A204.1 (cell line): ENCODE data around the gene CYB561D2.

Experiments
- FAIRE-seq: peaks from 2 replicates; lab custom pipeline; 2012; peaks lifted over from hg19 to GRCh38; lab: Jason Lieb, UNC

The CYB561D2 gene

GRCh38 chr3:50323614-50324199, 27.0 kb upstream of the CYB561D2 start:
- no peak for FAIRE-seq

GRCh38 chr3:50324351-50325112, 26.1 kb upstream of the CYB561D2 start:
- FAIRE-seq, result no peak

- no peak for FAIRE-seq
Measured at GRCh38 chr3:50325113-50325480, 25.6 kb upstream of the CYB561D2 start.

DNA sequence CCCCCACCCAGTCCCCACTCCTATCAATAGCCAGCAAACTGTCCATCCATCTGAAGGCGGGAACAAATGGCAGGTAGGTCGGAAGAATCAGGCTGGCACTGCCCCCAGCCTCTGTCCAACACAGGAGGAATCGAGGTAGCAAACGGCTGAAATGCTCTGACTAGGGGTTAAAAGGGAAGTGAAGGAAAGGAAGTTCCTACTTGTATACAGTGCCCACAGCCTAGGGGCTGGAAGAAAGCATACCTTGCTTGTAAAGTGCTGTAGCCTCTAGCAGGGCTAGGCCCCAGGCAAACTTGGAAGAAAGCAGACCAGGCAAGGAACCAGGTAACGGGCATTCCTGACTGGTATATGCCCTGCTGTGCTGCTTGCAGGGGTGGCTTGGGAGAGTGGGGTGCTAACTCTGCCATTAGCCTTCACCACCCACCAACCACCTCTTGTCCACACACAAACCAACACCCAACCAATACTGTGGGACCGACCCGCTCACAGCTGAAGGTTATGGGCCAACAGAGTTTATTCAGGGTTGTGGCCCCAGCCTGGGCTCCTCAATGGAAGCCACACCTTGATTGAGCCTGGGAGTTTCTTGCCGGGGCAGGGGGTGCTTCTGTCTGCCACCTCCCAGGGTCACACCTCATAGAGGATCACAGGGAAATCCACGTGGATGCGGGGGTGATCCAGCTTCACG, 25.0 kb upstream of the CYB561D2 start:
- FAIRE-seq, result no peak

DNA sequence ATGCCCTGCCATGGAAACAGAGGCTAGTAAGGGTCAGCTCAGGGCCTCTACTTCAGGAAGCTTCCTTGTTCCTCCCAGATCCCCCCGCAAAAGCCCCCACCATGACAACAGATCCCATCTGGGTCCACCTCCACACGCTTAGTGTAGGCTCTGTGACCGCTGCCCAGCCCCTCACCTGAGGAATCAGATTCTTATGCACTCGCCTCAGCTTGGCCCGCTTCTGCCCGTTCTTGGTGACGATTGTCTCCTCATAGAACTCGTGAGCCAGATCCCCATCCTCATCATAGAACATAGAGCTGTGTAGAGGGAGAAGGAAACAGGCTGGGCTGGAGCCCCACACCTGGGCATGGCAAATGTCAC, 24.5 kb upstream of the CYB561D2 start:
- no peak for FAIRE-seq

DNA sequence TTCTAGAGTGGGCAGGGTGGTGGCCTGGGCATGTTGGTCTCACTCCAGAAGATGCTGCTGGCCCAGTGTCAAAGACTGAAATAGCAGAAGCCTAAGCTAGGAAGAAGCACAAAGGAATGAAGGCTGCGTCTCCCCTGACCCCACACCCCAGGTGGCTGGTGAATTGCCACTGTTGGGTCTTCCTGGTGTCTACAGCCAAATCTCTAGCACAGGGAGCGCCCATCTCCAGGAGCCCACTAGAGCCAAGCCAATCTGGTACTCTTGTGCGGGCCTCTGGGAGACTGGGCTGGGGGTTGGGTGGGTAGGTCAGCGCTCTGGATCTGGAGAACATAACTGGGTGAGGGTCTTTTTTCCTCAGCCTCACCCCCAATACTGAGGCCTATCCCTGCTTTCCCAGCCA, 23.5 kb upstream of the CYB561D2 start:
- FAIRE-seq, result no peak

GRCh38 chr3:50327943-50328691, 22.5 kb upstream of the CYB561D2 start, which contains the start of gene TUSC2:
Gene TUSC2 (minus strand): TSS chr3:50328223. CDS start chr3:50328099, 124 bp downstream.
- peak; percentile 93 for FAIRE-seq

- no peak for FAIRE-seq
Measured at GRCh38 chr3:50330330-50330729, 20.3 kb upstream of the CYB561D2 start.

DNA sequence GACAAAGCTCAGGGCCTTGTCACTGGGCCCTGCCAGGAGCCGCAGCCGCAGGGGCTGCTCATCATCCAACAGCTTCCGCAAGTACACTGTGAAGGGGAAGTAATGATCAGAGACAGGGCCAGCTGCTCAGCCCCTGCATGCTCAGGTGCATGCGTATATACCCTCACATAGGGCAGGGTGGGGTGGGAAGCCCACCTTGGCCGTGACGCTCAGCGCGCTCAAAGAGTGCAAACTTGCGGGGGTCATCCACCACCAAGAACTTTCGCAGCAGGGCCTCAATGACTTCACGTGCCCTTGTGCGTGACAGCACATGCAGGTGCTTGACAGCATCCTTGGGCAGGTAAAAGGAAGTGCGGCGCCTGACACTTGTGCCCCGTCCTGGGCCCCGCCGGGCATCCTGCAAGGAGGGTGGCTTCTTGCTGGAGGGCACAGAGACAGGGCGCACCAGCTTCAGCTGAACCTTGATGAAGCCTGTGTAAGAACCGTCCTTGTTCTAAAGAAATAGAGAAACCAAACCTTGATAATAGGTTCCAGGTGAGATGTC, 19.2 kb upstream of the CYB561D2 start:
- FAIRE-seq, result no peak

DNA sequence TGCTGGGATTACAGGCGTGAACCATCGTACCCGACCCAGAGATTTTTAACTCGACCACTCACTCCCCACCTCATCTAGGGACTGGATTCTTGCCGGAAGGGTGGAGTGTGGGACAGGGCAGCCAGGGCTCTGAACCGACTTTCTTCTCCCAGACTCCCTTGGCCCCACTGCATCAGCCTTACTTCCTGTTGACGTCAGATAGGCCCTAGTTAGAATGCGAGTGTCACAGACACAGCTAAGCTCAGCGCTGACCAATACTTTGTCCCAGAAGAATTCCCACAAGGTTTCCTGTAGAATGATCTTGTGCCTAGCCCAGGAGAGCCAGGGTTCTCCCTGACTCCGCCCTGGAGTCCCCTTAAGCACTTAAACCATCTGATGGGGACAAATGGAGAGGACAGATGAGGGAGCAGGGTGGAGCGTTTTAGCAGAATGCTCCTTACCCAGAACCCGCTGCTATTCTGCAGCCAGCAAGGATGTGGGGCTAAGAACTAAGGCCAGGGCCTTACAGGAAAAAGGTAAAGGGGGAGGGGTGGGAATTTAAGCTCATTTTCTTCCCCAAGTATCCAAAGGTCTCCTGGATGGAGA, 16.8 kb upstream of the CYB561D2 start:
- no peak for FAIRE-seq

- FAIRE-seq, result no peak
Measured at GRCh38 chr3:50334339-50335075, 16.2 kb upstream of the CYB561D2 start.

GRCh38 chr3:50336452-50337174, 14.0 kb upstream of the CYB561D2 start:
- no peak for FAIRE-seq

DNA sequence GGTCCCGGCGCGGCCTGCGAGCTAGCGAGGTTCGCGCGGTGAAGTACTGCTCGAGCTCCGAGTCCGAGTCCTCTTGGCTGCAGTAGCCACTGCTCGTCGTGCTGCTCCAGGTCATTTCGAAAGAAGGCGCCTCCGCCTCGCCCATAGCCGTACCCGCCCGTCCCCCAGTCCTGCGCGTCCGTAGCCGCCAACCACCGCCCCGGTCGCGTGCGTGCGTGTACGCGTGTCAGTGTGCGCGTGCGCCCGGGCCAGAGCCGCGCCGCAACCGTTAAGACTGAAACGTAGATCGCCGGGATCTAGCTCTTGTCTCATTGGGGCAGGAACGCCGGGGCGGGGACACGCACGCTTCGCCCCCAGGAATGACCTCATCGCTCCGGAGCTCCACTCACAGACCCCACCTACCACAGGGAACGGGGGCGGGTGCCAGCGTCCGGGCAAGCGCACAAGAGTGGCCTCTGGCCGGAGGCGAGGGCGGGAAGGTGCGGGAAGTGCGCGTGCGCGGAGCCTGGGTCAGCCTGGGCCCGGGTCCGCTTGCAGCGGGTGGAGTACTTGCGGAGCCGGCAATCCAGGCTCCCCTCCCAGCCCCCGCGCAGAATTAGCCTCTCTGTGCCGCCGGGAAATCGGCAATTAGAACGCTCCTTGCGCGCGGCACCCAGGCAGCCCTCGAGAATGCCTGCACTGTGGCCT, 13.3 kb upstream of the CYB561D2 start:
- FAIRE-seq, result peak; percentile 97

DNA sequence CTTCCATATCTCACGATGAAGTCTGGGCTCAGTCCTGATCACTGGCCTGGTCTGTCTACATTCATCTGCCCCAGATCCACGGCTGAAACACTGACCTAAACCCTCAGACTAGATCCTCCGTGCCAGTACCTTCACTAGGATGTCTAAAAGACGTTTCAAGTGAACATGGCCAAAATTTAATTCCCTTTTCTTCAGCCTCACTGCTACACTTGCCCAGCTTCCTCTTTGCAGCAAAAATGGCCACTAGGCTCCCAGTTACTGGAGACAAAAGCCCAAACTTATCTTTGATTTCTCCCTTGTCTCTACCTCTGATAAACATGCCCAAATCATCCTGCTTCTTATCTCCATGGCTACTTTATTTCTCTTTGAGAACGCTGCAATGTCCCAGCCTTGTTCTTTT, 11.7 kb upstream of the CYB561D2 start:
- FAIRE-seq, result no peak

DNA sequence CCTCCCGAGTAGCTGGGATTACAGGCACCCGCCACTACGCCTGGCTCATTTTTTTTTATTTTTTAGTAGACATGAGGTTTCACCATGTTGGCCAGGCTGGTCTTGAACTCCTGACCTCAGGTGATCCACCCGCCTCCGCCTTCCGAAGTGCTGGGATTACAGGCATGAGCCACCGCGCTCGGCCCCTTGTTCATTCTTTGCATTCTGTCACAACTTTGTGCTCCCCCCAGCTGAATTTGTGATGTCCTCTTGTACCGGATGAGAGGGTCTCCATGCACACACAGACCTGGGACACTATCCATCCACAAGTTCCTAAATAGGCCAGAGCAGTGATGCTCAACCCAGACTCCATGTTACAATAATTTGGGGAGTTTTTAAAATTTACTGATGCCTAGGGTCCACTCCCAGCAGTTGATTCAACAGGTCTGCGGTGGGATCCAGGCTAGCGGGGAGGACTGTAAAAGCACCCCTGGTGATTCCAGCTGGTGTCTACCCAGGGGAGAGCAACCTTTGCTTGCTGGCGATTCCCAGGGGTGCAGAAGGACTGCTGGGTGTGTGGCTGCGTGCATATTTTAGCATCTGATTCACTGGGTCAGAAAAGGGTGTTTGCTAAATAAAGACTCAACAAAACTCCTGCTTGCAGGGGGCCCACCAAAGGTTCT, 11.0 kb upstream of the CYB561D2 start:
- no peak for FAIRE-seq

- FAIRE-seq, result no peak
Measured at GRCh38 chr3:50340147-50340447, 10.6 kb upstream of the CYB561D2 start.

- FAIRE-seq, result no peak
Measured at GRCh38 chr3:50340448-50341329, 10.0 kb upstream of the CYB561D2 start, which contains the start of gene RASSF1. Gene RASSF1 (minus strand): TSS chr3:50340836. CDS start chr3:50340805, 31 bp downstream.

DNA sequence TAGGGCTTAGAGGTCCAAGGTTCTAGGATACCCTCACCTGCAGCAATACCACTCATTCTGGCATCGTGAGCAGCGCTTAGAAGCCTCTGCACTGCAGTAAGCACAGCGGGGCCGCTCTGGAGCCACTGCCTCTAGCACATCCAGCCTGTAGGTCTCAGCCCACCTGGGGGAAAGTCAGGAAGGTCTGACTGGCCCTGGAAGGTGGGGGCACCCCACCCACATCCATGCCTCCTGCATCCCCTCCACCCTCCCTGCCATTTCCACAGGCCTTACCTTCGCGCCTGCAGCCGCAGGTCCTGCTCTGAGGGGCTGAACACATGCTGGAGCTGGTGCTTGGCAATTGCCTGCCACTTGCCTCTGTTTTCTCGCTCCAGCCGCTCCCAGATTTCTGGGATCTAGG, 9.1 kb upstream of the CYB561D2 start:
- no peak for FAIRE-seq
